Osteocyte (in vitro differentiated cells): ENCODE data around the gene GRIN1. TPM values are rescaled to one million over a fixed set of nuclear protein-coding genes. Genes with fewer than 3 reads are reported as not detected.
"Not testable (repeated sequence)": the region's sequence is repeated elsewhere in the genome, so short reads cannot be mapped to it uniquely, and the experiment has no call there.

Experiments used
- DNase-seq: peaks from one replicate; pipeline ENCODE4 v3.0.0; 2021; ENCODE audit warnings: mixed read lengths; ENCODE audit not compliant: unreplicated experiment; ENCODE audit errors: extremely low spot score
- H3K27ac Mint-ChIP-seq: one replicate; pipeline ENCODE4 v1.8.0; 2021; ENCODE audit warnings: mild to moderate bottlenecking, mixed read lengths; ENCODE audit not compliant: unreplicated experiment
- H3K27me3 Mint-ChIP-seq: one replicate; pipeline ENCODE4 v1.8.0; 2021; ENCODE audit warnings: mixed read lengths; ENCODE audit not compliant: unreplicated experiment
- H3K36me3 Mint-ChIP-seq: one replicate; pipeline ENCODE4 v1.8.0; 2021; ENCODE audit warnings: mixed read lengths; ENCODE audit not compliant: unreplicated experiment
- H3K4me1 Mint-ChIP-seq: one replicate; pipeline ENCODE4 v1.8.0; 2021; ENCODE audit warnings: mixed read lengths; ENCODE audit not compliant: unreplicated experiment
- H3K4me3 Mint-ChIP-seq: one replicate; pipeline ENCODE4 v1.8.0; 2021; ENCODE audit warnings: mild to moderate bottlenecking, moderate library complexity, mixed read lengths; ENCODE audit not compliant: unreplicated experiment
- H3K9me3 Mint-ChIP-seq: one replicate; pipeline ENCODE4 v1.8.0; 2021; ENCODE audit warnings: mixed read lengths; ENCODE audit not compliant: unreplicated experiment
- total RNA-seq: library from RNA; stranded (reverse); gene quantifications from 2 replicates; pipeline ENCODE4 v1.2.1, GENCODE V29; 2021
- TF ChIP-seq, protein P1 (sequence below): fragments of 200-600 bp; sonication (generic); IDR thresholded peaks from 2 replicates; pipeline ENCODE4 v1.5.0; 2021; ENCODE audit warnings: antibody characterized with exemption, mild to moderate bottlenecking, moderate library complexity

Gene GRIN1
- total RNA-seq, 1 donor from 2014 or later: not detected

DNA sequence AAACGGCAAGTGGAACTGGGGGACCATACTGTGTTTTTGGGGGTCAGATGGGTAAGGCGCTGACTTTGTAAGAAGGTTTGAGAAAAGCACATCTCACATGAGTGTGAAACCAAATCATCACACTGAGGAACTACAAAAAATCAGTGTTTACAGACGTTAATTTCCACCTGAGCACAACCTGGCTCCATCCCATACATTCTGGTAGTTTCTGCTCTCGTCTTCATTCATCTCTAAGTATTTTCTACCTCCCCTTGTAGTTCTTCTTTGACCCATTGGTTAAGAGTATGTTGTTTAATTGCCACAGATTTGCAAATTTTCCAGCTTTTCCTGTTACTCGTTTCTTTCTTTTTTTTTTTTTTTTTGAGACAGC is 15.5 kb upstream of the GRIN1 start:
- H3K27ac Mint-ChIP-seq: no peak overlapping the region
- H3K4me3 Mint-ChIP-seq: no peak overlapping the region
- H3K27me3 Mint-ChIP-seq: no peaks in the 10 kb centered on the region
- no peak for DNase-seq
- no peaks in the 10 kb centered on the region for H3K36me3 Mint-ChIP-seq
- no peaks in the 10 kb centered on the region for H3K9me3 Mint-ChIP-seq
- TF ChIP-seq, protein P1, sequence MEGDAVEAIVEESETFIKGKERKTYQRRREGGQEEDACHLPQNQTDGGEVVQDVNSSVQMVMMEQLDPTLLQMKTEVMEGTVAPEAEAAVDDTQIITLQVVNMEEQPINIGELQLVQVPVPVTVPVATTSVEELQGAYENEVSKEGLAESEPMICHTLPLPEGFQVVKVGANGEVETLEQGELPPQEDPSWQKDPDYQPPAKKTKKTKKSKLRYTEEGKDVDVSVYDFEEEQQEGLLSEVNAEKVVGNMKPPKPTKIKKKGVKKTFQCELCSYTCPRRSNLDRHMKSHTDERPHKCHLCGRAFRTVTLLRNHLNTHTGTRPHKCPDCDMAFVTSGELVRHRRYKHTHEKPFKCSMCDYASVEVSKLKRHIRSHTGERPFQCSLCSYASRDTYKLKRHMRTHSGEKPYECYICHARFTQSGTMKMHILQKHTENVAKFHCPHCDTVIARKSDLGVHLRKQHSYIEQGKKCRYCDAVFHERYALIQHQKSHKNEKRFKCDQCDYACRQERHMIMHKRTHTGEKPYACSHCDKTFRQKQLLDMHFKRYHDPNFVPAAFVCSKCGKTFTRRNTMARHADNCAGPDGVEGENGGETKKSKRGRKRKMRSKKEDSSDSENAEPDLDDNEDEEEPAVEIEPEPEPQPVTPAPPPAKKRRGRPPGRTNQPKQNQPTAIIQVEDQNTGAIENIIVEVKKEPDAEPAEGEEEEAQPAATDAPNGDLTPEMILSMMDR: no peak
- peaks cover 24% of the 10 kb centered on the region for H3K4me1 Mint-ChIP-seq

- H3K27me3 Mint-ChIP-seq, H3K36me3 Mint-ChIP-seq, H3K4me3 Mint-ChIP-seq, H3K27ac Mint-ChIP-seq, H3K9me3 Mint-ChIP-seq, DNase-seq: not testable (repeated sequence)
- H3K4me1 Mint-ChIP-seq: peaks cover 29% of the 10 kb centered on the region
These were observed 14.9 kb upstream of the GRIN1 start for GRCh38 chr9:137123952-137124462.

DNA sequence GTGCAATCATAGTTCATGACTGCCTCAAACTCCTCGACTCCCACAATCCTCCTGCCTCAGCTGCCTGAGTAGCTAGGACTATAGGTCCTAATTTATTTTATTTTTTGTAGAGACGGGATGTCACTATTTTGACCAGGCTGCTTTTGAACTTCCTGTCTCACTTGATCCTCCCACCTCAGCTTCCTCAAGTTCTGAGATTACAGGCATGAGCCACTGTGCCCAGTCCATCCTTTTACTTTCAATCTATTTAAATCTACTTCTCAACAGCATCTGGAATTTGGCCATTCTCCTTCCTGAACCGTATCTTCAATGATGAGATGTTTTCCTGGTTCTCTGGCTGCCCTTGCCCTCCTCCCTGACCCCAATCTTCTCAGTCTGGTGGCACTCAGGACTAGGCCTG is 12.2 kb upstream of the GRIN1 start:
- TF ChIP-seq, protein P1: no peak
- no peaks in the 10 kb centered on the region for H3K36me3 Mint-ChIP-seq
- H3K4me3 Mint-ChIP-seq: peak overlapping the region; percentile 15
- H3K4me1 Mint-ChIP-seq: peaks cover 31% of the 10 kb centered on the region
- H3K27me3 Mint-ChIP-seq: no peaks in the 10 kb centered on the region
- peak overlapping the region; percentile 20 for H3K27ac Mint-ChIP-seq
- H3K9me3 Mint-ChIP-seq: no peaks in the 10 kb centered on the region
- no peak for DNase-seq

DNA sequence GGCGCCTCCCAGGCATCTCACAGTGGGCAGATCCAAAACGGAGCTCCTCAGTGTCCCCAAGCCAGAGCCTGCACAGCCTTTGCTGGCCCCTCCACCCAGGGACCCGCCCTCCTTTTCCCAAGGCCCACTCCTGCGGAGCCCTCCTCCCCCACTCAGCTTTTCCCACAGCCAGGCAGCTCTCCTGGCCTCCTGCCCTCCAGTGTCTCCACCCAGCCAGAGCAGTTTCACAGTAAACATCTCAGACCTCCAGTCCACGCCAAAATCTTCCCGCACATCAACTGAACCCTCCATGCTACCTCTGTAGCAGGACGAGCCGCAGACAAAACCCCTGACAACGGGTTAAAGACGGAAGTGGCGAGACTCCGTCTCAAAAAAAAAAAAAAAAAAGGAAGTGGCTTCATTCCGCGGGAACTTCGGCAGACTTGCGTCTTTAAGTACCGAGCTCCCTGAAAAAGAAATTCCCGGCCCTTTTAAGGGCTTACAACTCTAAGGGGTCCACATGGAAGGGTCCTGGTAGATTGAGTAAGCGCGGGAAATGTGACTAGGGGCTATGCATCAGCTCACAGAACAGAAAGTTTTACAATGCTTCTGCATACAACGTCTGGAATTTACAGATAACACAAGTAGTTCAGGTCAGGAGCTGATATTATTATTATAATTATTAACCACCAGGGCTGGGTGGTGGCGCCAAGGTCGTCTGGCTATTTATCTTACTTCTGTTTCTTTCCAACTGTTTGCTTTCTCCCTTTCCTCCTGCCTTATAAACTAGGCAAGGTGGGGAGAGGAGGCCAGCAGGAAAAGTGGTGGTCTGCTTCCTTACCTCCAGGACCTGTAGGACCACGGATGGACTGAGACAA is 11.4 kb upstream of the GRIN1 start:
- no peak for DNase-seq
- TF ChIP-seq, protein P1: no peak
- H3K4me1 Mint-ChIP-seq: peaks cover 26% of the 10 kb centered on the region
- H3K4me3 Mint-ChIP-seq: peak overlapping the region; percentile 51
- no peaks in the 10 kb centered on the region for H3K36me3 Mint-ChIP-seq
- H3K27ac Mint-ChIP-seq: peak overlapping the region; percentile 23
- no peaks in the 10 kb centered on the region for H3K9me3 Mint-ChIP-seq
- H3K27me3 Mint-ChIP-seq: no peaks in the 10 kb centered on the region

GRCh38 chr9:137128158-137128861 is 10.6 kb upstream of the GRIN1 start:
- peaks cover 2% of the 10 kb centered on the region for H3K27me3 Mint-ChIP-seq
- H3K9me3 Mint-ChIP-seq: no peaks in the 10 kb centered on the region
- TF ChIP-seq, protein P1: no peak
- H3K27ac Mint-ChIP-seq: peak overlapping the region; percentile 70
- no peaks in the 10 kb centered on the region for H3K36me3 Mint-ChIP-seq
- DNase-seq: no peak
- peak overlapping the region; percentile 82 for H3K4me3 Mint-ChIP-seq
- H3K4me1 Mint-ChIP-seq: peaks cover 25% of the 10 kb centered on the region
